ENCODE data around the gene MNX1. TPM values are rescaled to one million over a fixed set of nuclear protein-coding genes. Genes with fewer than 3 reads are reported as not detected.
A peak's percentile ranks its signal among the peaks of the same experiment; 100 is the strongest.

The MNX1 gene
- total RNA-seq, 4 donors from 2014 or later: 0.56 TPM; not detected in 3

DNA sequence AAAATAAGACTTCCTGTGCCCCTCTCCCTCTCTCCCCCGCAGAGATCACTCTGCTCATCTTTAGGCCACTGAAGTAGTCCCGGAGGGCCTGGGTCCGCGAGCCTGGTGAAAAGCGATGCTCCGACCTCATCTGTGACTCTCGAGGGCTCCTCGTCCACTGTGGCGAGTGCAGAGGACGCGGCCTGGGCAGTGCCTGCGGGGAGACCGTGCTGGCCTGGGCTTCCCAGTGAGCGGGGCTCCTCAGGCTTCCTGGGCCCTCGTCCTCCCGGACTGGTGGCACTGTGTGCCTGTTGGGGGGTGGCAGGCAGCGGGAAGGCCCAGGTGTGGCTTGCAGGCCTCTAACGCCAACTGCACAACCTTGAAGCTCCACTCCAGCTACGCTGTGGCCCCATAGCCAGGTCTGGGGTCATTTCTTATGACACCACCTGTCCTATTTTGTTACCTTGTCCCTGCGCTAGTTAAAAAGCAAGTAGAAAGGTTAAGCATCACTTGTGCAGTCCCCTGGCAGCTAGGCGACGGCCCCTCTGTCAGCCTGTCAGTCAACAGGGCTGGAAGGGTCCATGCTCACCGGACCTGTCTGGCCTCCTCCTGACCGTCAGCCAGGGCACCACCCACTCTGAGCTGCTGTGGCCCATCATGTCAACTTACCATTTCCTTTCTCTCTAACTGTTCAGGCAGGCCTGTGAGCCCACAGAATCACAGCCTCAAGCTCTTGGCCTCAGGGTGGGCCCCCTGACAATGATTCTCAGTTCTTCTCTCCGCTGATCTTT lies 20.5 kb downstream of the MNX1 start:
- Histone ChIP-seq H3K4me3 (no peak overlapping the region), H3K27me3 (peaks cover 31% of the 10 kb centered on the region), H3K27ac (no peak overlapping the region), H3K4me1 (peaks cover under 1% of the 10 kb centered on the region), H3K36me3 (no peaks in the 10 kb centered on the region), H3K9me3 (no peaks in the 10 kb centered on the region)
- 87% methylated on average over 17 of the region's 25 CpGs for WGBS
- DNase-seq (ENCODE audit: low spot score in 2 of 2): peak in 1 of 2 donors; percentile 76
- TF ChIP-seq POLR2A (IDR thresholded peaks at IDR 0.05) (no peak), POLR2AphosphoS5 (IDR thresholded peaks at IDR 0.05) (no peak)

DNA sequence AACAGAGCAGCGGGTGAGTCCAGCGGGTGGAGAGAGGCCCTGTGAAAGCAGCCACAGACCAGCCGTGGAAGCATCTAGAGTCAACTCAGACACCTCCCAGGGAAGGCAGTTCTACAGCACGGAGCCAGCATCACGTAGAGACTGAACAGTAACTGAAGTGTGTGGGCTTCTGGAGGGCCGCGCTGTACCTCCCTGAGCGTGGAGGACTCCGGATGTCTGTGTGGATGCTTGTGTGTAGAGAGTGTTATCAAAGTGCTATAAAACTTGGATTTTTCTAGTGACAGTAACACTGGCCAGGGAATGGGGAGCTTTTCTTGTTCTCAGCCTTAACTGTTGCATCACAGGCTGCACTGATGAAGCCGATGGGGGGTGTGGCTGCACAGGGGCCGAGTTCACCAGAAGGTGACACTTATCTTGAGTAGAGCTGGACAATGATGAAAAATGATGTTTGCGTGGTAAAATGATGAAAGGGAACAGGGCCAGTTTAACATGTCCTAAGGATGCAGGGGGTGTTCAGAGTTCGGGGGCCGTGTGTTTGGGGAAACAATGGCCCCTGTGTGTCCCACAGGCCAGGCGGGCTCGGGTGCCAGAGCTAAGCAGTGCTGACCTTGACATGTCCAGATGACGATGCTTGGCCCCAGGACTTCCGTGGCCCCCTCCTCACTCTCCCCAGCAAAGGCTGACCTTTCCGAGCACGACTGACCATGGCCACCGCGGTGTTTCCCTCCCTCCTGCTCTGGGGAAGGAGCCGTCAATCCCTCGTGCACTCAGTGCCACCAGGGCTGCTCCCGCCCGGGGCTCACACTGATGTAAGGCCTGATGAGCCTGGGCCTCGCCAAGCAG lies 21.9 kb downstream of the MNX1 start:
- WGBS: 85% methylated on average over 26 of the region's 27 CpGs

DNA sequence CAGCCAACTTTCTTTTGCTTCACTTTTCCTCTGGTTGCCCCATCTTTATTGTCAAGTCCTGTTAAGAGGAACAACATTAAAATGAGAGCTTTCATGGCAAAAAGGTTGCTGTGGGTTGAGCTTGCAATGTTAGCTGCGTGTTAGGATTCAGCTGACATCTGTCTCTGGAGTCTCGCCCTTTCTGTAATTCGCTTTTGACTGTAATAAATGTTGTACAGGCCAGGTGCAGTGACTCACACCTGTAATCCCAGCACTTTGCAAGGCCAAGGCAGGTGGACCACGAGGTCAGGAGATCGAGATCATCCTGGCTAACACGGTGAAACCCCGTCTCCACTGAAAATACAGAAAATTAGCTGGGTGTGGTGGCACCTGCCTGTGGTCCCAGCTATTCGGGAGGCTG lies 24.1 kb downstream of the MNX1 start:
- H3K36me3 ChIP-seq: no peaks in the 10 kb centered on the region
- DNase-seq (ENCODE audit: low spot score in 2 of 2): no peak
- 93% methylated on average over 8 of the region's 8 CpGs for WGBS
- H3K9me3 ChIP-seq: no peaks in the 10 kb centered on the region
- H3K27ac ChIP-seq: no peak overlapping the region
- H3K4me3 ChIP-seq: no peak overlapping the region
- TF ChIP-seq EP300 (IDR thresholded peaks at IDR 0.05) (no peak), POLR2AphosphoS5 (IDR thresholded peaks at IDR 0.05) (no peak), POLR2A (IDR thresholded peaks at IDR 0.05) (no peak)
- TF ChIP-seq, protein P1, sequence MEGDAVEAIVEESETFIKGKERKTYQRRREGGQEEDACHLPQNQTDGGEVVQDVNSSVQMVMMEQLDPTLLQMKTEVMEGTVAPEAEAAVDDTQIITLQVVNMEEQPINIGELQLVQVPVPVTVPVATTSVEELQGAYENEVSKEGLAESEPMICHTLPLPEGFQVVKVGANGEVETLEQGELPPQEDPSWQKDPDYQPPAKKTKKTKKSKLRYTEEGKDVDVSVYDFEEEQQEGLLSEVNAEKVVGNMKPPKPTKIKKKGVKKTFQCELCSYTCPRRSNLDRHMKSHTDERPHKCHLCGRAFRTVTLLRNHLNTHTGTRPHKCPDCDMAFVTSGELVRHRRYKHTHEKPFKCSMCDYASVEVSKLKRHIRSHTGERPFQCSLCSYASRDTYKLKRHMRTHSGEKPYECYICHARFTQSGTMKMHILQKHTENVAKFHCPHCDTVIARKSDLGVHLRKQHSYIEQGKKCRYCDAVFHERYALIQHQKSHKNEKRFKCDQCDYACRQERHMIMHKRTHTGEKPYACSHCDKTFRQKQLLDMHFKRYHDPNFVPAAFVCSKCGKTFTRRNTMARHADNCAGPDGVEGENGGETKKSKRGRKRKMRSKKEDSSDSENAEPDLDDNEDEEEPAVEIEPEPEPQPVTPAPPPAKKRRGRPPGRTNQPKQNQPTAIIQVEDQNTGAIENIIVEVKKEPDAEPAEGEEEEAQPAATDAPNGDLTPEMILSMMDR (IDR thresholded peaks at IDR 0.05): no peak
- H3K4me1 ChIP-seq: peaks cover 8% of the 10 kb centered on the region
- H3K27me3 ChIP-seq: no peaks in the 10 kb centered on the region

More for the DNA sequence above, 21.9 kb downstream of the MNX1 start:
- Histone ChIP-seq H3K27ac (no peak overlapping the region), H3K36me3 (no peaks in the 10 kb centered on the region), H3K9me3 (no peaks in the 10 kb centered on the region), H3K4me3 (no peak overlapping the region), H3K27me3 (peaks cover 21% of the 10 kb centered on the region), H3K4me1 (peaks cover 8% of the 10 kb centered on the region)
- peak in 1 of 2 donors; percentile 75 for DNase-seq (ENCODE audit: low spot score in 2 of 2)
- TF ChIP-seq EP300 (IDR thresholded peaks at IDR 0.05): no peak
- TF ChIP-seq, protein P1 (IDR thresholded peaks at IDR 0.05): no peak
- no peak for TF ChIP-seq POLR2A (IDR thresholded peaks at IDR 0.05)
- no peak for TF ChIP-seq POLR2AphosphoS5 (IDR thresholded peaks at IDR 0.05)

DNA sequence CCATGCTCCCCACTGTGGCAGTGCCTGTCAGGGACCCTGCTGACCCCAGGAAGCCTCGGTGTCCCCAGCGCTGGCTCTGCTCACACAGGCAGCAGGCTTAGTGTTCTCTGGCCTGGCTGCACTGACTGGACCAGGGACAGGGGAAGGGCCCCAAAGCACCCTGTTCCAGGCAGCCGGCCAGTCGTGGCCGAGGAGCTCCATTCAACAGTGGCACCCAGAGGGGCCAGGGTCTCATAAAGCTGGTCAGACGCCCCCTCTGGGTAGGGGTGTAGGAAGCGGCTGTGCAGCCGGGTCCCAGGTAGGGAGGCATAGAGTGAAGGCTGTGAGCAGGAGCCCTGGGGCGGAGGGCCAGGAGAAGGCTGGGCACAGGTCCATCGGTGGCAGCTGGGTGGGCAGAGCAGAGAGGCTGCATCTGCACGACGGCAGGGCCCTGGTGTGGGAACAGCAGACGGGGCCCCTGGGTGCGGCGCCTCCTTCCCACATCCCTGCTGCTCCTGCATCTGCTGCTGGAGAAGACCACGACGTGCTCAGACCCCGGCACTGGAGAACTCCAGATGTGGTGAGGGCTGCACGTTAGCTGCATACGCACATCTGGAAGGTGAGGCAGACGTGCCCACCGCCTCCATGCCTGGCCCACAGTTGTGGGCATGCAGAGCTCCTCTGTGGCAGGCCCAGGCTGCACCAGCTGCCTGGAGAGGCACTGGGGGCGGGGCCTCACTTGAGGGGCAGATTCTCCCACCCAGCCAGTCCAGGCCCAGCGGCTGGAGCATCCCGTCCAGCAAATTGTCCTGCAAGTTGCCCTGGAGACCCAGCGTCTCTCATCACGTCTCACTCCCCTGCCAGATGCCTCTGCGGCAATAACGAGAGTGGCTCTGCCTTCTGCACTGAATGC lies 25.1 kb downstream of the MNX1 start:
- DNase-seq (ENCODE audit: low spot score in 2 of 2): peak in 1 of 2 donors; percentile 66
- H3K9me3 ChIP-seq: no peaks in the 10 kb centered on the region
- peak overlapping the region; percentile 68 for H3K27ac ChIP-seq
- TF ChIP-seq, protein P1 (IDR thresholded peaks at IDR 0.05): no peak
- no peak for TF ChIP-seq POLR2A (IDR thresholded peaks at IDR 0.05)
- no peak for TF ChIP-seq EP300 (IDR thresholded peaks at IDR 0.05)
- no peak for TF ChIP-seq POLR2AphosphoS5 (IDR thresholded peaks at IDR 0.05)
- no peaks in the 10 kb centered on the region for H3K36me3 ChIP-seq
- no peaks in the 10 kb centered on the region for H3K27me3 ChIP-seq
- WGBS: 89% methylated on average over 26 of the region's 29 CpGs
- H3K4me3 ChIP-seq: no peak overlapping the region
- H3K4me1 ChIP-seq: peaks cover 8% of the 10 kb centered on the region

DNA sequence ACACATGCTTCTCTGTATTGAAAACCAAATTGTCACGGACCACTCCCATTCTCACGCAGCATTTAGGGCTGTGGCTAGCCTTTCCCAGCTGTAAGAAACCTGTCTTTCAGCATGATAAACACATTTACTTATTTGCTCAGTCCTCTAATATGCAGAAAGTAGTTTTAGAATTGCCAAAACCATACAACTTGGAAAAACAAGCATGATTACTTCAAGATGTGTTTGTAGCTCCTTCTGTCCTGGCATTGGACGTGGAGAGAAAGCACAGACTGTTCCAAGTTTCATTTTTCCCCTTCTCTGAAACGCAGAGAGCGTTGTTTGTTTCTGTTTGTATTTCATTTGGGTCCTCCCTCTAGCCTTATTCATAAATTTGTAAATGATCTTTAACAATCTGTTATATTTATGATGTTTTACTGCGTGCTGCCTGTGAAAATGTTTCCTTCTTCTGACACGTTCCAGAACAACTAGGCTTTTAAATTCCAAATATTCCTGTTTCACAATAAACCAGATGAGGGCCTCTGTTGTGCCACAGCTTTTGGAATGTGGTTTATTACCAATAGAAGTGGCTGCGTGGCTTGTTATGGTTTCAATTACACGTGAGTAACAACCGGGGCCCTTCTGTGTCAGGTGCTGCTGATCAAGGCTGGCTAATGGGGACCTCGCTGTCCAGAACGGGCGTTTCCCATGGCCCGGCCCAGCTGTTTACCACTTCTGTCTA lies 26.1 kb downstream of the MNX1 start:
- peak in 1 of 3 donors; percentile 48 for TF ChIP-seq POLR2AphosphoS5 (IDR thresholded peaks at IDR 0.05)
- TF ChIP-seq EP300 (IDR thresholded peaks at IDR 0.05): no peak
- peaks cover 5% of the 10 kb centered on the region for H3K9me3 ChIP-seq
- no peak overlapping the region for H3K4me3 ChIP-seq
- DNase-seq (ENCODE audit: low spot score in 2 of 2): no peak
- WGBS: 49% methylated on average over 14 of the region's 14 CpGs
- H3K4me1 ChIP-seq: peaks cover 8% of the 10 kb centered on the region
- H3K36me3 ChIP-seq: no peaks in the 10 kb centered on the region
- peak overlapping the region; percentile 68 for H3K27ac ChIP-seq
- H3K27me3 ChIP-seq: no peaks in the 10 kb centered on the region
